GM12875 (cell line): ENCODE results near the gene SLC52A3.
"Not testable (repeated sequence)": the region's sequence is repeated elsewhere in the genome, so short reads cannot be mapped to it uniquely, and the experiment has no call there.

Experiments used
- H3K4me3 ChIP-seq: one replicate; pipeline ENCODE4 v1.5.1; 2011; ENCODE audit warnings: low read depth, low read length, control low read depth
- TF ChIP-seq, protein P1 (sequence below): IDR thresholded peaks from 2 replicates; pipeline ENCODE4 v1.5.1; 2011; ENCODE audit warnings: low read depth, mild to moderate bottlenecking, control low read depth, inconsistent platforms, low read length, moderate library complexity, borderline replicate concordance; ENCODE audit not compliant: insufficient read depth

The SLC52A3 gene

DNA sequence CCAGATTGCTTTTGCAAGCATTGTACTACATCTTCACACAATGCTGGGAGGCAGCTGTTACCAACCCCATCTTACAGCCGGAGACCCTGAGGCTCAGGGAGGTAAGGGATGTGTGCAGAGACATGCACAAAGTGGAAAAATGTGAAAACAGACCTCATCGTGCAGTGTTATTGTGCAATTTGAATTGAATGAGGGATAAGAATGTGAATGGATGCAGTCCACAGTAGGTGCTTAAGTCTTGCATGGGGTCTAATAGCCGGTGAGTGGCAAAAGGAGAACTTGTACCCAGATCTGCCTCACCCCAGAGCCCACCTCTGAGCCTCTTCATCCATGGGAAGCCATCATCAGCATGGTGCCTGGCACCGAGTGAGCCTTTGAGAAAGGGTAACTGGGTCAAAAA lies 42.1 kb downstream of the SLC52A3 start:
- TF ChIP-seq, protein P1, sequence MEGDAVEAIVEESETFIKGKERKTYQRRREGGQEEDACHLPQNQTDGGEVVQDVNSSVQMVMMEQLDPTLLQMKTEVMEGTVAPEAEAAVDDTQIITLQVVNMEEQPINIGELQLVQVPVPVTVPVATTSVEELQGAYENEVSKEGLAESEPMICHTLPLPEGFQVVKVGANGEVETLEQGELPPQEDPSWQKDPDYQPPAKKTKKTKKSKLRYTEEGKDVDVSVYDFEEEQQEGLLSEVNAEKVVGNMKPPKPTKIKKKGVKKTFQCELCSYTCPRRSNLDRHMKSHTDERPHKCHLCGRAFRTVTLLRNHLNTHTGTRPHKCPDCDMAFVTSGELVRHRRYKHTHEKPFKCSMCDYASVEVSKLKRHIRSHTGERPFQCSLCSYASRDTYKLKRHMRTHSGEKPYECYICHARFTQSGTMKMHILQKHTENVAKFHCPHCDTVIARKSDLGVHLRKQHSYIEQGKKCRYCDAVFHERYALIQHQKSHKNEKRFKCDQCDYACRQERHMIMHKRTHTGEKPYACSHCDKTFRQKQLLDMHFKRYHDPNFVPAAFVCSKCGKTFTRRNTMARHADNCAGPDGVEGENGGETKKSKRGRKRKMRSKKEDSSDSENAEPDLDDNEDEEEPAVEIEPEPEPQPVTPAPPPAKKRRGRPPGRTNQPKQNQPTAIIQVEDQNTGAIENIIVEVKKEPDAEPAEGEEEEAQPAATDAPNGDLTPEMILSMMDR: no peak
- H3K4me3 ChIP-seq: no peak overlapping the region

- TF ChIP-seq, protein P1: no peak
- H3K4me3 ChIP-seq: no peak overlapping the region
Observed at GRCh38 chr20:725491-725890, 42.8 kb downstream of the SLC52A3 start.

GRCh38 chr20:724797-725196 lies 43.5 kb downstream of the SLC52A3 start:
- not testable (repeated sequence) for H3K4me3 ChIP-seq

DNA sequence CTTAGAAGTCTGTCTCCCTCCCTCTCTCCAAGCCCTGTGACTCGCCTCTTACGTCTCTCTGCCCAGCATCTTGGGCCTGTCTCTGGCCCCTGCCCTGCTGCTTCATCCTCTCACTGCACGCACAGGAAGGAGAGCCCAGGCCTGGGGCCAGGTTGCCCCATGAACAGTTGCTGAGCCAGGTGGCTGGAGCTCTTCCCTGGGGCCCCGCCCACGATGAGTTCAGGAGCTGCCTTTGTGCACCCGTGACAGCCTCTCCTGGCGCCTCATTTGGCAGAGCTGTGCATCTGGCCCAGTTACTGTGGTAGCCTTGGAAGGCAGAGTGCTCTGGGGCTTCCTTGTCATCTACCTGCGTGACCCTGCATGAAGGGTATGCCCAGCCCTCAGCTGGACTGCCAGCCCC lies 44.5 kb downstream of the SLC52A3 start:
- H3K4me3 ChIP-seq: no peak overlapping the region
- TF ChIP-seq, protein P1: no peak

- TF ChIP-seq, protein P1: no peak
- H3K4me3 ChIP-seq: no peak overlapping the region
Observed at GRCh38 chr20:722822-723644, 45.3 kb downstream of the SLC52A3 start.

- TF ChIP-seq, protein P1: no peak
- no peak overlapping the region for H3K4me3 ChIP-seq
Observed at GRCh38 chr20:721876-722275, 46.4 kb downstream of the SLC52A3 start.

DNA sequence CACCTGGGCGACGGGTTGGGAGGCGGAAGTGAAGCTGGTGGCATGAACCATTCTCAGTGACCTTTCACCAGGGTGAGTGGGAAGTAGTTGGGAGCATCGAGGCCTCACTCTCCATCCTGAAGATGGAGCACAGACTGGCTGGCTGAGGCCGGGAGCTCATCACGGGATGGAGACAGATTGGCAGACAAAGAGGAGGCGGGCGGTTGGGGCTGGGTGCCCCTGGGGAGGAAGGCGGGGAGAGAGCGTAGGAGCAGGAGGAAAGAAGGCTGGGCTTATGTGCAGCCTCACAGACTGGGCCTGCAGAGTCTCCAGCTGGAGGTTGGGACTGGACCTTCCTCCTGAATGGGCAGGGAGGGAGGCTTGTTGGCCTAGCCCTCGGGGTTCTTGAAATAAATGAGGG lies 48.5 kb downstream of the SLC52A3 start:
- H3K4me3 ChIP-seq: no peak overlapping the region
- TF ChIP-seq, protein P1: no peak
